NCI-H2029 (cell line): ENCODE data around the gene FAT2.
A peak's percentile ranks its signal among the peaks of the same experiment; 100 is the strongest.

Experiments used
- DNase-seq: peaks from one replicate; lab custom pipeline; 2025; lab: John Stamatoyannopoulos, UW

The FAT2 gene

GRCh38 chr5:151555760-151556576 lies 35.2 kb downstream of the FAT2 start:
- DNase-seq, result no peak

DNA sequence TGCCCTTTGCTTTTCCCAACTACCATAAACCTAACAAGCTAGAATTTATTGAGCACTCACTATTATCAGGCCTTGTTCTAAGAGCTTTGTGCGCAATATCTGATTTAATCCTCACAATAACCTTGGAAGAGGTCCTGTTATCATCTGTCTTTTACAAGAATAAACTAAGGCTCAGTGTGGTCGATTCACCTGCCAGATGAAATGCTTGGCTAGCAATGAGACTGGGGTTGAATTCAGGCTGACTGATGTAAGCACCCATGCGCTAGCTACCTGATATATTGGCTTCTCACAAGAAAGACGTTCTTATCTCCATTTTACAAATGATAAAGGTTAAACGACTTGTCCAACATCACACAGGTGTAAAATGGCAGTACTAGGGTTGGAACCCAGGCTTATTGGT lies 37.4 kb downstream of the FAT2 start:
- no peak for DNase-seq

DNA sequence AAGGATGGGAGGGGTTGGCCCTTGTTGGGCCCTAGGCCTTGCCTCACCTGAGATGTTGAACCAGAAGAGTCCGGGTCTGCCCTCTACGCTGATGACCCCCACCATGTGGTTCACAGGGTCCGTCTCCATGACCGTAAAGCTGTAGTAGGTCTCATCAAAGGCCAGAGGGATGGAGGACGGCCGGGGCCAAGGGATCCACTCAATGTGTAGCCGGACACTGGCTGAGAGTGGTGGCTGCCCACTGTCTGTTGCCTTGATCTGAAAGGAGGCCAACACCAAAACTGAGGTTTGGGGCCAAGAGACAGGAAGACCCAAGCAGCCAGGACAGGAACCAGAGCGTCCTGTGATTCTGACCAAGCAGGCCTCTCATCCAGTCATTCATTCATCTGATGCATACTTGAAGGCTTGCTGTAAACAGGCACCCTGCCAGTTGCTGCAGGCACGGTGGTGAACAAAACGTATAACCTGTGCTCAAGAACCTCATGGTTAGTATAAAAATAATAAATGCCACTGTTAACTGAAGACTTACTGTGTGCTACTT lies 37.9 kb downstream of the FAT2 start:
- no peak for DNase-seq

- DNase-seq, result no peak
Measured at GRCh38 chr5:151551985-151552384, 39.1 kb downstream of the FAT2 start.

- peak; percentile 14 for DNase-seq
Measured at GRCh38 chr5:151550146-151550545, 41.0 kb downstream of the FAT2 start.

- DNase-seq, result no peak
Measured at GRCh38 chr5:151549713-151550112, 41.4 kb downstream of the FAT2 start.

DNA sequence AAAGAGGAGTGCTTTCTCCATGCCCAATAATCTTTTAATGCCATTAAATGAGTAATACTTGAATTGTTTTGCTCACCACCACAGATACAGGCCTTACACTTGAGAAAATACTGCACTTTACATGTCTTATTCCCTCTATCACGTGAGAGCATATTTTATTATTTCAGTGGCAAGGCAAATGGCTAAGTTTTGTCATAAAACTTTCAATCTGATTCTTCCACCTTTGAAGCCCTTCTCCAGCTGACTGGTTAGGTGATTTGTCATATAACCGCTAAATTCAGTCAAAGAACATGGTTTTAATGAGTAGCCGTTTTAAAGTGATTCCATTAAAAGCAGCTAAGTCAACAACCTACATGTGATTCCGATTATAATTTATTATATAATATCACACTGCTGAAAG lies 43.8 kb downstream of the FAT2 start:
- DNase-seq, result no peak

DNA sequence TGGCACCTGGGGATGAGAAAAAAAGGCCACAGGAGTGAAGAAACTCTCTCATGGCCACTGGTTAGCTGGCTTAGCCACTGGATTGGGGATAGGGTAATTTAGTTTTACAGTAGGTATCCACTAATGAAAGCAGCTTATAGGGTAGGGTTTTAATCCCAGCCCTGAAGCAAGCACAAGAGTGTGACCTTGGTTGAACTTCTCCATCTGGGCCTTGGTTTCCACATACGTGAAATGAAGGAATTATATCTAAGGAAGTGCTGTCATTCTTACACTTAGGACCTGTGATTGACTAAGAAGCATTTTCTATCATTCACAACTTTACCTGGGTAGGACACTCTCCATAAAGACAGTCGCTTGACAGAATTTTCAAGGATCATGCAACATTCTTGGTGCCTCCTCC lies 49.6 kb downstream of the FAT2 start:
- DNase-seq, result no peak
